HG02610 (cell line): ENCODE results near the gene SLC6A20.

ENCODE experiments used
- ATAC-seq: cut with Tn5 transposase; IDR thresholded peaks from one replicate; pipeline ENCODE4 v1.9.1; 2021; ENCODE audit warnings: mild to moderate bottlenecking, moderate library complexity; ENCODE audit not compliant: unreplicated experiment

SLC6A20 gene

GRCh38 chr3:45779746-45780735, 16.3 kb downstream of the SLC6A20 start:
- ATAC-seq = no peak

- ATAC-seq = no peak
Observed at GRCh38 chr3:45778761-45779201, 17.6 kb downstream of the SLC6A20 start.

- ATAC-seq = no peak
Observed at GRCh38 chr3:45777746-45778386, 18.5 kb downstream of the SLC6A20 start.

GRCh38 chr3:45777111-45777745, 19.1 kb downstream of the SLC6A20 start:
- ATAC-seq = no peak

GRCh38 chr3:45776611-45777010, 19.7 kb downstream of the SLC6A20 start:
- ATAC-seq = no peak

- no peak for ATAC-seq
Observed at GRCh38 chr3:45776301-45776595, 20.1 kb downstream of the SLC6A20 start.

GRCh38 chr3:45775571-45776300, 20.6 kb downstream of the SLC6A20 start:
- ATAC-seq = no peak

GRCh38 chr3:45774581-45775521, 21.5 kb downstream of the SLC6A20 start:
- ATAC-seq = no peak

- no peak for ATAC-seq
Observed at GRCh38 chr3:45773714-45774449, 22.5 kb downstream of the SLC6A20 start.

GRCh38 chr3:45773072-45773471, 23.3 kb downstream of the SLC6A20 start:
- no peak for ATAC-seq

GRCh38 chr3:45772341-45773035, 23.8 kb downstream of the SLC6A20 start:
- no peak for ATAC-seq

- no peak for ATAC-seq
Observed at GRCh38 chr3:45771831-45772230, 24.5 kb downstream of the SLC6A20 start.

- no peak for ATAC-seq
Observed at GRCh38 chr3:45771166-45771775, 25.1 kb downstream of the SLC6A20 start.

GRCh38 chr3:45765958-45766357, 30.4 kb downstream of the SLC6A20 start:
- ATAC-seq = no peak

GRCh38 chr3:45765266-45765851, 31.0 kb downstream of the SLC6A20 start:
- ATAC-seq = no peak

- ATAC-seq = no peak
Observed at GRCh38 chr3:45763303-45763675, 33.0 kb downstream of the SLC6A20 start.

- ATAC-seq = no peak
Observed at GRCh38 chr3:45762647-45763302, 33.6 kb downstream of the SLC6A20 start.
